PFSK-1 (cell line): Measurements from ENCODE around the gene C2CD5.

Source experiments
- FOXP2 ChIP-seq: optimal IDR thresholded peaks from 2 replicates; pipeline ENCODE3; 2011; ENCODE audit warnings: borderline replicate concordance, control low read depth, inconsistent platforms; ENCODE audit not compliant: insufficient read depth; ENCODE audit errors: extremely low read length, extremely low read depth
- POLR2AphosphoS5 ChIP-seq: IDR thresholded peaks from 2 replicates; pipeline ENCODE4 v1.6.1; 2012; ENCODE audit warnings: low read depth, mild to moderate bottlenecking, control low read depth, low read length, moderate library complexity
- SIN3A ChIP-seq: IDR thresholded peaks from 2 replicates; pipeline ENCODE4 v1.6.1; 2012; ENCODE audit warnings: mild to moderate bottlenecking, low read length, moderate library complexity, borderline replicate concordance; ENCODE audit not compliant: insufficient read depth
- TAF1 ChIP-seq: IDR thresholded peaks from 2 replicates; pipeline ENCODE4 v1.6.1; 2012; ENCODE audit warnings: low read length, control low read depth, borderline replicate concordance; ENCODE audit not compliant: insufficient read depth
- TF ChIP-seq, protein P1 (sequence below), 2 experiments: IDR thresholded peaks; 2 replicates each; pipeline versions ENCODE4 v1.6.1 to v1.8.0; 2011 to 2012; ENCODE audit warnings: low read depth in 2 of 2, low read length in 2 of 2, control low read depth in 1 of 2, inconsistent platforms in 1 of 2, mild to moderate bottlenecking in 1 of 2, moderate library complexity in 1 of 2; ENCODE audit not compliant: insufficient read depth in 1 of 2

The C2CD5 gene

GRCh38 chr12:22416801-22417200 lies 127.5 kb downstream of the C2CD5 start:
- TF ChIP-seq FOXP2 (no peak), TAF1 (no peak), SIN3A (no peak)
- TF ChIP-seq, protein P1, sequence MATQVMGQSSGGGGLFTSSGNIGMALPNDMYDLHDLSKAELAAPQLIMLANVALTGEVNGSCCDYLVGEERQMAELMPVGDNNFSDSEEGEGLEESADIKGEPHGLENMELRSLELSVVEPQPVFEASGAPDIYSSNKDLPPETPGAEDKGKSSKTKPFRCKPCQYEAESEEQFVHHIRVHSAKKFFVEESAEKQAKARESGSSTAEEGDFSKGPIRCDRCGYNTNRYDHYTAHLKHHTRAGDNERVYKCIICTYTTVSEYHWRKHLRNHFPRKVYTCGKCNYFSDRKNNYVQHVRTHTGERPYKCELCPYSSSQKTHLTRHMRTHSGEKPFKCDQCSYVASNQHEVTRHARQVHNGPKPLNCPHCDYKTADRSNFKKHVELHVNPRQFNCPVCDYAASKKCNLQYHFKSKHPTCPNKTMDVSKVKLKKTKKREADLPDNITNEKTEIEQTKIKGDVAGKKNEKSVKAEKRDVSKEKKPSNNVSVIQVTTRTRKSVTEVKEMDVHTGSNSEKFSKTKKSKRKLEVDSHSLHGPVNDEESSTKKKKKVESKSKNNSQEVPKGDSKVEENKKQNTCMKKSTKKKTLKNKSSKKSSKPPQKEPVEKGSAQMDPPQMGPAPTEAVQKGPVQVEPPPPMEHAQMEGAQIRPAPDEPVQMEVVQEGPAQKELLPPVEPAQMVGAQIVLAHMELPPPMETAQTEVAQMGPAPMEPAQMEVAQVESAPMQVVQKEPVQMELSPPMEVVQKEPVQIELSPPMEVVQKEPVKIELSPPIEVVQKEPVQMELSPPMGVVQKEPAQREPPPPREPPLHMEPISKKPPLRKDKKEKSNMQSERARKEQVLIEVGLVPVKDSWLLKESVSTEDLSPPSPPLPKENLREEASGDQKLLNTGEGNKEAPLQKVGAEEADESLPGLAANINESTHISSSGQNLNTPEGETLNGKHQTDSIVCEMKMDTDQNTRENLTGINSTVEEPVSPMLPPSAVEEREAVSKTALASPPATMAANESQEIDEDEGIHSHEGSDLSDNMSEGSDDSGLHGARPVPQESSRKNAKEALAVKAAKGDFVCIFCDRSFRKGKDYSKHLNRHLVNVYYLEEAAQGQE (IDR thresholded peaks at IDR 0.05; ENCODE audit: insufficient read depth in 1 of 2, low read depth in 2 of 2, low read length in 2 of 2) = no peak

GRCh38 chr12:22415342-22416309 lies 128.7 kb downstream of the C2CD5 start:
- TF ChIP-seq SIN3A (no peak), TAF1 (no peak), POLR2AphosphoS5 (no peak)
- TF ChIP-seq, protein P1 (IDR thresholded peaks at IDR 0.05; ENCODE audit: insufficient read depth in 1 of 2, low read depth in 2 of 2, low read length in 2 of 2) = no peak

- TF ChIP-seq TAF1 = no peak
- TF ChIP-seq, protein P1 (IDR thresholded peaks at IDR 0.05; ENCODE audit: insufficient read depth in 1 of 2, low read depth in 2 of 2, low read length in 2 of 2) = no peak
- no peak for TF ChIP-seq SIN3A
- no peak for TF ChIP-seq POLR2AphosphoS5
These were observed 129.6 kb downstream of the C2CD5 start for GRCh38 chr12:22414742-22415141.

DNA sequence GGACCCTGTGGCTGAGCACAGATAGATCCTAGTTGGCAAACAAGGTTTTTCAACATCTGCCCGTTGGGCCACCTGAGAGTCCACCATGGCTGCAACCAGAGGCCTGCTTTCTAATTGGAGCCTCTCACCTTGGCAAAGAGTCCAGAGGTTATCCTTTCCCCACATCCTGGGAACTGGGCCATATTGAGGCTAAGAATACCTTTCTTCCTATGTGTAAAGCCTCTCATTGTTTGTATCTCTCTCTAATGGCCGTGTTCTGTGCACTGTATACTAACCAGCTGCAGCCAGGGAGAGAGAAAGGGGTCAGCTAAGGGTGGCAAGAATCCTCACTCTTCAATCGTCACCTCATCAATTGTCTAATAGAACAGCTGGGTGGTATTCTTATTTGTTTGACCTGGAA lies 130.8 kb downstream of the C2CD5 start:
- TF ChIP-seq, protein P1 (IDR thresholded peaks at IDR 0.05; ENCODE audit: insufficient read depth in 1 of 2, low read depth in 2 of 2, low read length in 2 of 2) = no peak
- TF ChIP-seq SIN3A (no peak), FOXP2 (no peak), POLR2AphosphoS5 (no peak), TAF1 (no peak)
